ENCODE measurements around the gene LRP2. TPM values are rescaled to one million over a fixed set of nuclear protein-coding genes. Genes with fewer than 3 reads are reported as not detected.

LRP2 gene
- total RNA-seq = under 1 TPM; under 0.01 to 0.34 TPM

GRCh38 chr2:169362118-169362893, at the start of gene LRP2:
LRP2 (minus strand) TSS chr2:169362534; CDS start chr2:169362399, 135 bp downstream.

Other genes starting within 250 kb of the LRP2 start
- 10 to 100 TPM; 35.3 to 55.4 TPM for gene BBS5, start 117.0 kb upstream of the LRP2 start, total RNA-seq
- 1 to 10 TPM; 1.7 to 4.5 TPM for gene KLHL41, start 147.2 kb upstream of the LRP2 start, total RNA-seq
- gene FASTKD1, start 211.3 kb upstream of the LRP2 start, total RNA-seq = 10 to 100 TPM; 17.2 to 26.6 TPM
- gene PPIG, start 221.8 kb upstream of the LRP2 start, total RNA-seq = 10 to 100 TPM; 16.2 to 16.3 TPM

Measured in melanocyte of skin (primary cell).